Body of pancreas (tissue), 4 donors: Measurements from ENCODE around the gene PPT1.

ENCODE experiments used
- POLR2A ChIP-seq, 3 donors: fragments of 450-650 bp; IDR thresholded peaks; one replicate each; pipeline ENCODE4 v1.6.1; 2016; ENCODE audit warnings: antibody characterized with exemption in 3 of 3, mild to moderate bottlenecking in 2 of 3
- TF ChIP-seq, protein P1 (sequence below), 7 experiments: fragments of 450-650 bp in 4 of 7; fragments of 200-600 bp in 3 of 7; sonication (generic) in 3 of 7; IDR thresholded peaks; one replicate each; pipeline ENCODE4 v1.5.1; 2016 to 2019; ENCODE audit warnings: antibody characterized with exemption in 7 of 7

DNA sequence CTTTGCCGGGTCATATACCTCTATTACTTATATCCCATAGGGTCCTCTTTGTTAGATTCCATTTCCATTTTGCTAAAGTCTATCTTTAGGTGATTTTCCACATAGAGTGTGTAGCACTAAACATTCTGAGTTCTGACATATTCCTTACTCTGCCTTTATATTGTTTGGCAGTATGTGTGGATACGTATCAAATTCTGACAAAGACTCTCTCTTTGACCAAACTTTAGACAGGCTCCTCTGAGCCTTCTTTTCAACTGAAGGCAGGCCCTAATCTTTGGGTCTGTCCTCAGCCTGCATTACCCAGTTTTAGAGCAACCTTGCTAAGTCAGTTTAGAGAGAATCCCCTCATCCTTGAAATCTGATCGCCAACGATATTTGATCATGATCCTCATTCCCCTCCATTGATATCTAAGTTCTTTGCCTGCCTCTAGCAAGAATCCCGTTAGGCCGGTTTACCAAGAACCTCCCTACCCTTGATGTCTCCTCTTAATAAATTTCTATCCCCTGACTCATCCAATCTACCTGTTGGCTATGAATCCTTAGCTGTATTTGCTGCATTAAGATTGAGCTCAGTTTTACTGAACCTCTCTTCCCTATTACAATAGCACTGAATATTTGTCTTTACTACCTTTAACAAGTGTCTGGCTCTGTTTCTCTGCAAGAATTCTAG, 10.4 kb upstream of the PPT1 start:
- TF ChIP-seq, protein P1, sequence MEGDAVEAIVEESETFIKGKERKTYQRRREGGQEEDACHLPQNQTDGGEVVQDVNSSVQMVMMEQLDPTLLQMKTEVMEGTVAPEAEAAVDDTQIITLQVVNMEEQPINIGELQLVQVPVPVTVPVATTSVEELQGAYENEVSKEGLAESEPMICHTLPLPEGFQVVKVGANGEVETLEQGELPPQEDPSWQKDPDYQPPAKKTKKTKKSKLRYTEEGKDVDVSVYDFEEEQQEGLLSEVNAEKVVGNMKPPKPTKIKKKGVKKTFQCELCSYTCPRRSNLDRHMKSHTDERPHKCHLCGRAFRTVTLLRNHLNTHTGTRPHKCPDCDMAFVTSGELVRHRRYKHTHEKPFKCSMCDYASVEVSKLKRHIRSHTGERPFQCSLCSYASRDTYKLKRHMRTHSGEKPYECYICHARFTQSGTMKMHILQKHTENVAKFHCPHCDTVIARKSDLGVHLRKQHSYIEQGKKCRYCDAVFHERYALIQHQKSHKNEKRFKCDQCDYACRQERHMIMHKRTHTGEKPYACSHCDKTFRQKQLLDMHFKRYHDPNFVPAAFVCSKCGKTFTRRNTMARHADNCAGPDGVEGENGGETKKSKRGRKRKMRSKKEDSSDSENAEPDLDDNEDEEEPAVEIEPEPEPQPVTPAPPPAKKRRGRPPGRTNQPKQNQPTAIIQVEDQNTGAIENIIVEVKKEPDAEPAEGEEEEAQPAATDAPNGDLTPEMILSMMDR (IDR thresholded peaks at IDR 0.05), result no peak
- TF ChIP-seq POLR2A (IDR thresholded peaks at IDR 0.05), result no peak
